ENCODE measurements around the gene SLC31A1. TPM values are rescaled to one million over a fixed set of nuclear protein-coding genes. Genes with fewer than 3 reads are reported as not detected.

The SLC31A1 gene
- total RNA-seq, 4 donors from 2014 or later = 2.9 to 5.6 (median 4.3) TPM

DNA sequence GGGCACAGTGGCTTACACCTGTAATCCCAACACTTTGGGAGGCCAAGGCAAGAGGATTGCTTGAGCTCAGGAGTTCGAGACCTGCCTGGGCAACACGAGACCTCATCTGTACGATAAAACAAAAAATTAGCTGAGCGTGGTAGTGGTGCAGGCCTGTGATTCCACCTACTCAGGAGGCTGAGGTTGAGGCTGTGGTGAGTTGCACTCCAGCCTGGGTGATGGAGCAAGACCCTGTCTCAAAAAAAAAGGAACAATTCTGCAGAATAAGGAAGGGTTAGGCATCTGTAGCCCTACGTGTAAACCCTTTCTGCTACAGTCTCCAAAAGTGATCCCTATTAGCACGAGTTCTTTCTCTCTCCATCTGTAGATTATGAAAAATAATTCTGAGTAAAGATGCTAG, 34.1 kb downstream of the SLC31A1 start:
- Histone ChIP-seq H3K4me3 (no peak overlapping the region), H3K36me3 (peaks cover 0 to 29% of the 10 kb centered on the region in 2 donors), H3K27ac (no peak overlapping the region), H3K27me3 (no peaks in the 10 kb centered on the region), H3K9me3 (no peaks in the 10 kb centered on the region), H3K4me1 (no peaks in the 10 kb centered on the region)
- no peak for TF ChIP-seq POLR2A (IDR thresholded peaks at IDR 0.05)
- TF ChIP-seq CTCF (IDR thresholded peaks at IDR 0.05 in 4 of 5, conservative IDR thresholded peaks at IDR 0.05 in 1 of 5) = no peak
- no peak for ATAC-seq
- in situ Hi-C loops (cut with MboI; ENCODE audit: low sequenced_read_pairs in 4 of 4) = loop anchor here in 1 of 4 donors (25.0 kb wide), 1 partner anchor 407 kb away; no protein-coding TSS in a partner anchor
- intact Hi-C loops (cut with DNase I; ENCODE audit: low total_unique reads) = no loop called here
- DNase-seq = no peak

DNA sequence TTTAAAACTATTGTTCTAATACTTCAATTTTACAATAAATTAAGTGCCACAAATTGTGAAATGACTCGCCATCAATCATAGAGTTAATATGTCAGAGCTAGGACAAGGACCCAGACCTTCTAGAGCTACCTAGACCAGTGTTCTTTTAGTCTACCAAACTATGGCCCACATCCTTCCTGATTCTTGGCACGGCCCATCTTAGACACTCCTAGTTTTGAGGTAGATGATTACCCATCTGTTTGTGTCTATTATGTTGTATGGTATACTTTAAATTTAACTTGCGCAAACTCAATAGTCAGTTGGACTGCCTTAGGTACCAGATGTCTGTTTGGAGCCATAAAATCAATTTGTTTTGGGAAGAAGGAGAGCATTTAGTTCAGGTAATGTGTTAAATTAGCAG, 36.5 kb downstream of the SLC31A1 start:
- Histone ChIP-seq H3K27me3 (no peaks in the 10 kb centered on the region), H3K36me3 (peaks cover 0 to 51% of the 10 kb centered on the region in 2 donors), H3K4me1 (no peaks in the 10 kb centered on the region), H3K4me3 (no peak overlapping the region), H3K27ac (no peak overlapping the region), H3K9me3 (no peaks in the 10 kb centered on the region)
- DNase-seq (no peak), ATAC-seq (no peak)
- no peak for TF ChIP-seq CTCF (IDR thresholded peaks at IDR 0.05 in 4 of 5, conservative IDR thresholded peaks at IDR 0.05 in 1 of 5)
- in situ Hi-C loops (cut with MboI; ENCODE audit: low sequenced_read_pairs in 4 of 4) = loop anchor here in 1 of 4 donors (25.0 kb wide), 1 partner anchor 404 kb away; no protein-coding TSS in a partner anchor
- intact Hi-C loops (cut with DNase I; ENCODE audit: low total_unique reads) = no loop called here

DNA sequence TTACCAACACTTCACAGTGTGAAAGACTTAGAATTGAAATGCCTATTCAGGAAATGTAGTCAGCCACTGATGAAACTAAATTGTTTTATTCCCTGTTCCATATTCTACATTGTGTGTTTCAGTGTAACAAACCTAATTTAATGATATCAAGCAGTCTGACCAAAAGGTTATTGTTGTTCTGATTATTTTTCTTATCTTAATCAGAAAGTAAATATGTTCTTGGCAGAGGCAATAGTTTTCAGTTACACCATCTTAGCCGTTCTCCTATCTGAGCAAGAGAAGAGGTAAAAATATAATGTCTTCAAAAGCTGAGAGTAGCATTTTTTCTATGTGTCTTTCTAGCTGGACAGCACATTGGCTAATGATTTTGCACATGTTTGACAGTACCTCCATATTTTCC, 36.9 kb downstream of the SLC31A1 start:
- intact Hi-C loops (cut with DNase I; ENCODE audit: low total_unique reads) (no loop called here), in situ Hi-C loops (cut with MboI; ENCODE audit: low sequenced_read_pairs in 4 of 4) (loop anchor here in 1 of 4 donors (25.0 kb wide), 1 partner anchor 404 kb away; no protein-coding TSS in a partner anchor)
- H3K27ac ChIP-seq = no peak overlapping the region
- ATAC-seq (no peak), DNase-seq (no peak)
- H3K27me3 ChIP-seq = no peaks in the 10 kb centered on the region
- H3K36me3 ChIP-seq = peaks cover 0 to 51% of the 10 kb centered on the region in 2 donors
- no peak for TF ChIP-seq CTCF (IDR thresholded peaks at IDR 0.05 in 4 of 5, conservative IDR thresholded peaks at IDR 0.05 in 1 of 5)
- TF ChIP-seq POLR2A (IDR thresholded peaks at IDR 0.05) = no peak
- no peaks in the 10 kb centered on the region for H3K9me3 ChIP-seq
- no peaks in the 10 kb centered on the region for H3K4me1 ChIP-seq
- no peak overlapping the region for H3K4me3 ChIP-seq

DNA sequence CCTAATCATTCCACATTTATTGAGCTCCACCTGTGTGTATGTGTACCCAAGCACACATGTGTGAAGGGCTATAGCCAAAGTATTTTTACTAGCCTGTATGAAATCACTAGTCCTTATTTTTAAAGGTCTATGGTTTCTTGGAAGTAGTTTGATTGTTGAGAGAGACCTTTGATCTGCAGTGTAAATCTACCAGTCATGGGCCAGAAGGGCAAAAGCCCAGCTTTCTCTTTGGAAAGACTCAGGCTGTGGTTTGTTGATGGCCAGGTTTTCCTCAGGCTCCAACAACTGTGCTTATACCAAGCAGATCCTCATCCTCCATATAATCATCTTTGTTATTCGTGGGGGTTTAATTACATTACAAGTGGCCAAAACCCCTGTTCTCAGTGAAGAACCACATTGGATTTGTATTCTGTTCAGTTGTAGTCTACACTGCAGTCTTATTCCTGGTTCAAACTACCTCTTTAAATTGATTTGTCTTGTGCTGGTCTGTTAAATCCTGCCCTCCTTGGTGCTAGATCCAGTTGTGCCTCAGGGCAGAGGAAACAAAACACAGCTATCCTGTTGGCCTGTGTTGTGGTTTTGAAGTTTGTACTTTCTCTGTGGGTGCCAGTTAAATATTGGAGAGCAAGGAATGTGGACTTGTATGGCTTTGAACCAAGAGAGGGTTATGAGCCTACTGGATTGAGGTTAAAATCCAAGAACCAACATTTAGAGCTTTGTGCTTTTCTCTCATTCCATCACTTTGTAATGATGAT, 40.8 kb downstream of the SLC31A1 start:
- Histone ChIP-seq H3K27ac (no peak overlapping the region), H3K9me3 (no peaks in the 10 kb centered on the region), H3K27me3 (no peaks in the 10 kb centered on the region), H3K36me3 (peaks cover 0 to 59% of the 10 kb centered on the region in 2 donors), H3K4me1 (no peaks in the 10 kb centered on the region), H3K4me3 (no peak overlapping the region)
- DNase-seq (no peak), ATAC-seq (no peak)
- intact Hi-C loops (cut with DNase I; ENCODE audit: low total_unique reads) = no loop called here
- in situ Hi-C loops (cut with MboI; ENCODE audit: low sequenced_read_pairs in 4 of 4) = loop anchor here in 1 of 4 donors (25.0 kb wide), 1 partner anchor 400 kb away; no protein-coding TSS in a partner anchor
- no peak for TF ChIP-seq POLR2A (IDR thresholded peaks at IDR 0.05)
- no peak for TF ChIP-seq CTCF (IDR thresholded peaks at IDR 0.05 in 4 of 5, conservative IDR thresholded peaks at IDR 0.05 in 1 of 5)
